Activated CD8-positive, alpha-beta T cell treated with anti-CD3 and anti-CD28 coated beads for 36 hours (primary cell): Measurements from ENCODE around the gene CEP131. TPM values are rescaled to one million over a fixed set of nuclear protein-coding genes. Genes with fewer than 3 reads are reported as not detected.

ENCODE experiments used
- ATAC-seq: fragments of 200-7000 bp; cut with Tn5 transposase; one replicate; pipeline ENCODE4 v1.10.0; 2021; ENCODE audit warnings: mild to moderate bottlenecking, moderate library complexity
- CTCF ChIA-PET: fragments of 350-600 bp; sonication (Branson Sonifier 250); formaldehyde crosslinking; loops from one replicate; lab custom pipeline; 2021; ENCODE audit warnings: antibody characterized with exemption; lab: Charles Lee
- POLR2A ChIA-PET: fragments of 350-600 bp; sonication (Branson Sonifier 250); formaldehyde crosslinking; loops from one replicate; lab custom pipeline; 2021; ENCODE audit warnings: antibody characterized with exemption; lab: Charles Lee
- DNase-seq: peaks from one replicate; pipeline ENCODE4 v3.0.0-alpha.2; 2020
- H3K27ac Mint-ChIP-seq: one replicate; pipeline ENCODE4 v1.8.0; 2021; ENCODE audit warnings: mild to moderate bottlenecking, mixed read lengths
- H3K27me3 Mint-ChIP-seq: one replicate; pipeline ENCODE4 v1.8.0; 2021; ENCODE audit warnings: mixed read lengths
- H3K36me3 Mint-ChIP-seq: one replicate; pipeline ENCODE4 v1.8.0; 2021; ENCODE audit warnings: low read depth, mixed read lengths
- H3K4me1 Mint-ChIP-seq: one replicate; pipeline ENCODE4 v1.8.0; 2021; ENCODE audit warnings: low read depth, mixed read lengths
- H3K4me3 Mint-ChIP-seq: one replicate; pipeline ENCODE4 v1.8.0; 2021; ENCODE audit warnings: mild to moderate bottlenecking, moderate library complexity, mixed read lengths
- H3K9me3 Mint-ChIP-seq: one replicate; pipeline ENCODE4 v1.8.0; 2021; ENCODE audit warnings: mixed read lengths
- intact Hi-C: fragments of 100-400 bp; cut with micrococcal nuclease; formaldehyde crosslinking; loops from one replicate; pipeline ENCODE4 v1.10.0; 2022
- total RNA-seq, 2 experiments: library from RNA; stranded (reverse); gene quantifications; one replicate each; pipeline ENCODE4 v1.2.3, GENCODE V29; 2021
- TF ChIP-seq, protein P1 (sequence below): fragments of 200-600 bp; IDR thresholded peaks from one replicate; pipeline ENCODE4 v1.8.0; 2022; ENCODE audit warnings: antibody characterized with exemption, mild to moderate bottlenecking

CEP131 gene
- total RNA-seq, 2 experiments from 2014 or later, result 7.9 to 10.9 TPM

DNA sequence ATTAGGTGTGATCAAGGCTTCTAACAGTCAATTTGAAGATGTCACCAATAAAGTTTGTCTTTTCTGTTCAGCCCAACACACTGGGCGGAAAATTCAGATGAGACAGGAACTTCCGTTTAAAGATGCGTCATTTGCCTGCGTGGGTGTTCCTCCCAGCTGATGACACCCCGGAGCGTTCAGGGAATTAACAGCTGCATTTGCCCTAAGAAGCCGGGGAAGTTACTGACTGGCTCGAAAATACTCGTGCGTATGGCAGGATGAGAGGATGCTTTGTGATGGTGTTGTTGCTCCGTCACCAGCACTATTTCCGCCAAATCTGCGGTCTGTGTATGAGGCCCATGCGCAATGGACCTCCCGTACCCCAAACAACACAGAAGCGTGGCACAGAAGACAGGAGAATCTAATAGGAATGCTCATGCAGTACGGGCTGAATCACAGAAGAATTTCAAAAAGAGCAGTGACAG lies 69.4 kb downstream of the CEP131 start:
- H3K4me1 Mint-ChIP-seq, result no peaks in the 10 kb centered on the region
- TF ChIP-seq, protein P1, sequence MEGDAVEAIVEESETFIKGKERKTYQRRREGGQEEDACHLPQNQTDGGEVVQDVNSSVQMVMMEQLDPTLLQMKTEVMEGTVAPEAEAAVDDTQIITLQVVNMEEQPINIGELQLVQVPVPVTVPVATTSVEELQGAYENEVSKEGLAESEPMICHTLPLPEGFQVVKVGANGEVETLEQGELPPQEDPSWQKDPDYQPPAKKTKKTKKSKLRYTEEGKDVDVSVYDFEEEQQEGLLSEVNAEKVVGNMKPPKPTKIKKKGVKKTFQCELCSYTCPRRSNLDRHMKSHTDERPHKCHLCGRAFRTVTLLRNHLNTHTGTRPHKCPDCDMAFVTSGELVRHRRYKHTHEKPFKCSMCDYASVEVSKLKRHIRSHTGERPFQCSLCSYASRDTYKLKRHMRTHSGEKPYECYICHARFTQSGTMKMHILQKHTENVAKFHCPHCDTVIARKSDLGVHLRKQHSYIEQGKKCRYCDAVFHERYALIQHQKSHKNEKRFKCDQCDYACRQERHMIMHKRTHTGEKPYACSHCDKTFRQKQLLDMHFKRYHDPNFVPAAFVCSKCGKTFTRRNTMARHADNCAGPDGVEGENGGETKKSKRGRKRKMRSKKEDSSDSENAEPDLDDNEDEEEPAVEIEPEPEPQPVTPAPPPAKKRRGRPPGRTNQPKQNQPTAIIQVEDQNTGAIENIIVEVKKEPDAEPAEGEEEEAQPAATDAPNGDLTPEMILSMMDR, result no peak
- ChIA-PET POLR2A (no interaction called here), CTCF (no interaction called here)
- DNase-seq, result no peak
- H3K9me3 Mint-ChIP-seq, result no peaks in the 10 kb centered on the region
- peaks cover 2% of the 10 kb centered on the region for H3K27me3 Mint-ChIP-seq
- no peak for ATAC-seq
- H3K4me3 Mint-ChIP-seq, result no peak overlapping the region
- intact Hi-C loops, result no loop called here
- no peaks in the 10 kb centered on the region for H3K36me3 Mint-ChIP-seq
- H3K27ac Mint-ChIP-seq, result no peak overlapping the region

DNA sequence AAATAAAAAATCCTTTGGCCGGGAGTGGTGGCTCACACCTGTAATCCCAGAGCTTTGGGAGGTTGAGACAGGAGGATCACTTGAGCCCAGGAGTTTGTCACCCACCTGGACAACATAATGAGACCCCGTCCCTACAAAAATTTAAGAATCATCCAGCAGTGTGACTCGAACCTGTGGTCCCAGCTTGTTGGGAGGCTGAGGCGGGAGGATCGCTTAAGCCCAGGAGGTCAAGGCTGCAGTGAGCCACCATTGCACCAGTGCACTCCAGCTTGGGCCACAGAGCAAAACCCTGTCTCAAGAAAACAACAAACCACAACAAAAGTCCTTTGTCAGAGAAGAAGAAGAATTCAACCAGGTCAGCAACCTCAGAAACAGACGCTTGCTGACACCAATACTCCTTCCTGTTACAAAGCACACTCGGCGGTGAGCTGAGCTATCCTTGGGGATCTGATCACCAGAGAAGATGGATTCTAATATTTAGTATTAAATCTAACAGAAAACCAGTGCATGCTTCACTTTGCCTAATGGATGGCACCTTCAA lies 70.4 kb downstream of the CEP131 start:
- ATAC-seq, result no peak

DNA sequence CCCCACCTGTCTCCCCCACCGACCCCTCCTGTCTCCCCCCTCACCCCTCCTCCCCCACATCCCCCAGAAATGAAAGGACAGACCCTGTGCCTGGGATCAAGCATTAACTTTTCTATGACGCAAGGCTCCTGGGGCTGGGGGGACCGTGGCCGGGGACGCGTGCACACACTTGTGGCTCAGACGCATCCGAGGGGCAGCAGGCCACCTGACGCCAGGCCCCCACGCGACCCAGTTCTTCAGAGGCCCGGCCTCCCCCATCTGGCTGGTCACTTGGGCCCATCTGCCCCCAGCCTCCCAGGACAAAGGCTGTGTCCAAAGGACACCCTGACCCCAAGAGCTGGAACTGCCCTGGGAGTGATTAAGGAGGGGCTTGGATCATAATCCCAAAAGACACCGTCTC lies 71.5 kb downstream of the CEP131 start:
- DNase-seq (no peak), ATAC-seq (no peak)
- intact Hi-C loops, result no loop called here
- no peaks in the 10 kb centered on the region for H3K9me3 Mint-ChIP-seq
- H3K4me3 Mint-ChIP-seq, result no peak overlapping the region
- peaks cover 2% of the 10 kb centered on the region for H3K27me3 Mint-ChIP-seq
- H3K4me1 Mint-ChIP-seq, result no peaks in the 10 kb centered on the region
- H3K27ac Mint-ChIP-seq, result no peak overlapping the region
- H3K36me3 Mint-ChIP-seq, result no peaks in the 10 kb centered on the region
- POLR2A ChIA-PET, result no interaction called here
- TF ChIP-seq, protein P1, result no peak
- CTCF ChIA-PET, result no interaction called here

More for the DNA sequence above, 70.4 kb downstream of the CEP131 start:
- TF ChIP-seq, protein P1, result no peak
- Mint-ChIP-seq H3K9me3 (no peaks in the 10 kb centered on the region), H3K4me1 (no peaks in the 10 kb centered on the region), H3K36me3 (no peaks in the 10 kb centered on the region), H3K27ac (no peak overlapping the region), H3K27me3 (peaks cover 2% of the 10 kb centered on the region), H3K4me3 (no peak overlapping the region)
- ChIA-PET CTCF (no interaction called here), POLR2A (interaction anchor here (0.6 kb wide), 1 partner anchor 252 kb away, joined by 3 read pairs; no protein-coding TSS in a partner anchor)
- intact Hi-C loops, result no loop called here
- DNase-seq, result no peak

DNA sequence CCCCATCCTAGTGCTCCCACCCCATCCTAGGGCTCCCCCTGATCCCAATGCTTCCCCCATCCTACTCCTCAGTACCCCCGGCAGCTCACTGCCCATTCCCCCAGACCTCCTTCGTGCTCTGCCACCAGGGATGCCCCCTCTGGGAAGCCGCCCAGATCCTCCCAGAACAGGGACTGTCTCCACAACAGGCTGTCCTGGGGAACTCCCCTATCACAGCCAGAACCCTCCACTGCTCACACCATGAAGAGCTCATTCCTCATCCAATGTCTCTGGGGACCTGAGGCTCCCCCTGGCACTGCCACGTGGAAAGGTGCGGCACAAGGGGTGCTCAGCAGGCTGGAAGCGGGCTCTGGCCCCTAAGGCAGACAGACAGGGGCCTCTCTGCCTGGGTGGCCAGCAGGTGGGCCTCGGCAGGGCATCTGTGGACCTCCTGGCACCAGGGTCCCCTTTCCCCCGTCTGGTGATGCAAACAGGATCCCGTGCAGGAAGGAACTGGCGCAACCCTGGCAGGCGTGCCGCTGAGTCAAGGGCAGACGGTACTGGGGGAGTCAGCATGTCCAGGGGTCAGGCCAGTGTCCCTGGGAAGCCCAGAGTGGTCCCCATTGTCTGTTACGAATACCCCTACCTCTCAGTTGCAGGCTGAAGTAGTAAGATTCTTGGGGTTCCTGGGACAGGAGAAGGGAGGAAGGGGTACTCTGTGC lies 72.2 kb downstream of the CEP131 start:
- H3K36me3 Mint-ChIP-seq, result no peaks in the 10 kb centered on the region
- TF ChIP-seq, protein P1, result no peak
- no peak for DNase-seq
- H3K4me3 Mint-ChIP-seq, result no peak overlapping the region
- ChIA-PET POLR2A (no interaction called here), CTCF (no interaction called here)
- intact Hi-C loops, result no loop called here
- H3K27me3 Mint-ChIP-seq, result peaks cover 2% of the 10 kb centered on the region
- H3K4me1 Mint-ChIP-seq, result no peaks in the 10 kb centered on the region
- no peak for ATAC-seq
- no peak overlapping the region for H3K27ac Mint-ChIP-seq
- H3K9me3 Mint-ChIP-seq, result no peaks in the 10 kb centered on the region

DNA sequence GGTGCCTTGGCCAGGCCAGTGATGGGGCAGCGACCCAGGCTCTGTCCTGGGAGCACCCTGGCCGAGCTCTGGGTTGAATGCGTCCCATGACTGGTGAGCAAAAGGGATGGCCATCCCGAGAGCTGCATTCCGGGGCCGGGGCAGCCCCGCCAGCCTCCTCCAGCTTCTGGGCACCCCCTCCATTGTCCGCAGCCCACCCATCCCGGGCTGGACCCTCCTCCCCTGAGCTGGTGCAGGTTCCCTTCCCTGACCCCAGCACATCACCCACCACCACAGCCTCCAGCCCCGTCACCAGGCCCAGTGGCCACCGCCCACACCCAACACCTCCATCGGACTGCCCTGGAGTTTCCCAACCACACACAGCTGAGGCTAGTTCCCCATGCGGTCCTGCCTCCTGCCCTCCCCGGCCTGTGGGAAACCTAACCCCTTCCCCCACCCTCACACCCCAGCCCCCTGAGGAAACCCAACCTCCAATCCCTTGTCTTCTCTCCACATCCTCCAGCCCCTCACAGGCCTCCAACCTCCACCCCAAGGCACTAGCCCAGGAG lies 73.7 kb downstream of the CEP131 start:
- Mint-ChIP-seq H3K27me3 (peaks cover 2% of the 10 kb centered on the region), H3K36me3 (no peaks in the 10 kb centered on the region), H3K4me1 (no peaks in the 10 kb centered on the region), H3K27ac (no peak overlapping the region), H3K9me3 (no peaks in the 10 kb centered on the region), H3K4me3 (no peak overlapping the region)
- CTCF ChIA-PET, result no interaction called here
- intact Hi-C loops, result no loop called here
- no peak for ATAC-seq
- TF ChIP-seq, protein P1, result no peak
- DNase-seq, result no peak
- POLR2A ChIA-PET, result no interaction called here
